Tibial nerve (tissue), 4 donors: Measurements from ENCODE around the gene NQO2. TPM values are rescaled to one million over a fixed set of nuclear protein-coding genes. Genes with fewer than 3 reads are reported as not detected.
"Not testable (repeated sequence)": the region's sequence is repeated elsewhere in the genome, so short reads cannot be mapped to it uniquely, and the experiment has no call there.

Experiments
- DNase-seq, 2 donors: peaks; one replicate each; pipeline ENCODE4 v3.0.0-alpha.2; 2019; ENCODE audit warnings: low spot score in 2 of 2
- H3K27ac ChIP-seq, 4 donors: fragments of 200-600 bp; sonication (generic) in 3 of 4; one replicate each; pipeline ENCODE4 v1.5.1; 2017 to 2019; ENCODE audit warnings: mild to moderate bottlenecking in 1 of 4
- H3K27me3 ChIP-seq, 2 donors: fragments of 200-600 bp; sonication (generic) in 1 of 2; one replicate each; pipeline versions ENCODE4 v1.5.1 to v1.6.0; 2017 to 2019
- H3K36me3 ChIP-seq, 3 donors: fragments of 200-600 bp; sonication (generic); one replicate each; pipeline ENCODE4 v1.5.1; 2018 to 2019
- H3K4me1 ChIP-seq, 4 donors: fragments of 200-600 bp; sonication (generic) in 3 of 4; one replicate each; pipeline ENCODE4 v1.5.1; 2017 to 2019
- H3K4me3 ChIP-seq, 4 donors: fragments of 200-600 bp; sonication (generic) in 3 of 4; one replicate each; pipeline ENCODE4 v1.5.1; 2017 to 2019; ENCODE audit warnings: mild to moderate bottlenecking in 1 of 4, moderate library complexity in 1 of 4
- H3K9me3 ChIP-seq, 4 donors: fragments of 200-600 bp; sonication (generic) in 3 of 4; one replicate each; pipeline ENCODE4 v1.5.1; 2017 to 2019
- EP300 ChIP-seq, 2 donors: sonication (generic); formaldehyde crosslinking; IDR thresholded peaks; one replicate each; pipeline ENCODE4 v1.6.1; 2017; ENCODE audit warnings: antibody characterized with exemption in 2 of 2, mild to moderate bottlenecking in 1 of 2
- POLR2A ChIP-seq, 2 donors: fragments of 450-650 bp; IDR thresholded peaks; one replicate each; pipeline ENCODE4 v1.6.1; 2017; ENCODE audit warnings: antibody characterized with exemption in 2 of 2, mild to moderate bottlenecking in 2 of 2, moderate library complexity in 2 of 2
- WGBS, 2 donors: methylation state at CpG; one replicate each; pipeline ENCODE4 v1.1.5; 2018; 5-methylcytosine and 5-hydroxymethylcytosine counted together
- total RNA-seq, 4 donors: library from RNA; depleted of rRNA; stranded (reverse); fragments of >200 nt; gene quantifications; one replicate each; pipeline ENCODE4 v1.1.0, GENCODE V29; 2016
- TF ChIP-seq, protein P1 (sequence below), 5 experiments: fragments of 200-600 bp in 3 of 5; fragments of 450-650 bp in 2 of 5; sonication (generic) in 3 of 5; IDR thresholded peaks; one replicate each; pipeline ENCODE4 v1.5.1; 2016 to 2019; ENCODE audit warnings: antibody characterized with exemption in 5 of 5, mild to moderate bottlenecking in 3 of 5, moderate library complexity in 2 of 5

NQO2 gene
- total RNA-seq, 4 donors from 2014 or later, result 18.8 to 33.6 (median 25.8) TPM

DNA sequence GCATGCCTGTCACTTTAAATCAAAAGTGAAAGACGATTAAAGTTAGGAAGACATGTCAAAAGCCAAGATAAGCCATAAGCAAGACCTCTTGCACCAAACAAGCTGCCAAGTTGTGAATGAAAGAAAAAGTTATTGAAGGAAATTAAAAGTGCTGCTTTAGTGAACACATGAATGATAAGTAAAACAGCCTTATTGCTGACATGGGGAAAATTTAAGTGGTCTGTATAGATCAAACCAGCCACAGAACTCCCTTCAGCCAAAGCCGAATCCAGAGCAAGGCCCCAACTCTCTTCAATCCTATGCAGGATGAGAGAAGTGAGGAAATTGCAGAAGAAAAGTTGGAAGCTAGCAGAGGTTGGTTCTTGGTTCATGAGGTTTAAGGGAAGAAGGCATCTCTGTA lies 59.3 kb downstream of the NQO2 start:
- no peak for DNase-seq

DNA sequence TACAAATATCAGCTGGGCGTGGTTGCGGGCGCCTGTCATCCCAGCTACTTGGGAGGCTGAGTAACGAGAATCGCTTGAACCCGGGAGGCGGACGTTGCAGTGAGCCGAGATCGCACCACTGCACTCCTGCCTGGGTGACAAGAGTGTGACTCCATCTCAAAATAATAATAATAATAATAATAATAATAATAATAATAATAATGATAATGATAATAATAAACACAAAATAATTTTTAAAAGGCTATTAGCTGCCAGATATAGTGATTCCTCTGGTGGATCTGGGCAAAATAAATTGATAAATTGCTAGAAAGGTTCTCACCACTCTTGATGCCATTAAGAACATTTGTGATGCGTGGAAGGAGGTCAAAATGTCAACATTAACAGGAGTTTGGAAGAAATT lies 60.4 kb downstream of the NQO2 start:
- DNase-seq, H3K27ac ChIP-seq, H3K9me3 ChIP-seq, H3K27me3 ChIP-seq, H3K4me3 ChIP-seq, H3K36me3 ChIP-seq: not testable (repeated sequence)
- WGBS, 2 donors, result 97 to 98% methylated on average over 11 of the region's 11 CpGs
- H3K4me1 ChIP-seq, result peaks cover 0 to 17% (median 3%) of the 10 kb centered on the region in 4 donors

More for the DNA sequence above, 59.3 kb downstream of the NQO2 start:
- 63 to 65% methylated on average over 2 of the region's 2 CpGs for whole genome bisulfite sequencing, 2 donors
- no peak overlapping the region for H3K27ac ChIP-seq
- no peaks in the 10 kb centered on the region for H3K27me3 ChIP-seq
- no peak for TF ChIP-seq POLR2A (IDR thresholded peaks at IDR 0.05)
- TF ChIP-seq, protein P1, sequence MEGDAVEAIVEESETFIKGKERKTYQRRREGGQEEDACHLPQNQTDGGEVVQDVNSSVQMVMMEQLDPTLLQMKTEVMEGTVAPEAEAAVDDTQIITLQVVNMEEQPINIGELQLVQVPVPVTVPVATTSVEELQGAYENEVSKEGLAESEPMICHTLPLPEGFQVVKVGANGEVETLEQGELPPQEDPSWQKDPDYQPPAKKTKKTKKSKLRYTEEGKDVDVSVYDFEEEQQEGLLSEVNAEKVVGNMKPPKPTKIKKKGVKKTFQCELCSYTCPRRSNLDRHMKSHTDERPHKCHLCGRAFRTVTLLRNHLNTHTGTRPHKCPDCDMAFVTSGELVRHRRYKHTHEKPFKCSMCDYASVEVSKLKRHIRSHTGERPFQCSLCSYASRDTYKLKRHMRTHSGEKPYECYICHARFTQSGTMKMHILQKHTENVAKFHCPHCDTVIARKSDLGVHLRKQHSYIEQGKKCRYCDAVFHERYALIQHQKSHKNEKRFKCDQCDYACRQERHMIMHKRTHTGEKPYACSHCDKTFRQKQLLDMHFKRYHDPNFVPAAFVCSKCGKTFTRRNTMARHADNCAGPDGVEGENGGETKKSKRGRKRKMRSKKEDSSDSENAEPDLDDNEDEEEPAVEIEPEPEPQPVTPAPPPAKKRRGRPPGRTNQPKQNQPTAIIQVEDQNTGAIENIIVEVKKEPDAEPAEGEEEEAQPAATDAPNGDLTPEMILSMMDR (IDR thresholded peaks at IDR 0.05), result no peak
- TF ChIP-seq EP300 (IDR thresholded peaks at IDR 0.05), result no peak
- peaks cover 0 to 20% (median under 1%) of the 10 kb centered on the region in 4 donors for H3K4me1 ChIP-seq
- H3K36me3 ChIP-seq, result no peaks in the 10 kb centered on the region
- no peak overlapping the region for H3K4me3 ChIP-seq
- no peaks in the 10 kb centered on the region for H3K9me3 ChIP-seq

DNA sequence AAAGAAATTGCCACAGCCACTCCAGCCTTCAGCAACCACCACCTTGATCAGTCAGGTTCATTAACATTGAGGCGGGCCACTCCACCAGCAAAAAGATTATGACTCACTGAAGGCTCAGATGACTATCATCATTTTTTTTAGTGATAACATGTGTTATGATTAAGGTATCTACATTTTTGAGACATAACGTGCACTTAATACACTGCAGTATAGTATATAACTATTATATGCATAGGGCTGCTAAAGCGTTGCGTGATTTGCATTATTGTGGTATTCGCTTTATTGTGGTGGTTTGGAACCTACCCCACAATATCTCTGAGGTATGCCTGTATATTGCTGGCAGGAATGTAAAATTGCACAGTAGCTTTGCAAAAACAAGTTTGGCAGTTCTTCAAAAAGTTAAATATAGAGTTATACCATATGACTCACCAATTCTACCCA lies 61.8 kb downstream of the NQO2 start:
- WGBS, 2 donors, result 91 to 94% methylated on average over 5 of the region's 5 CpGs
- Histone ChIP-seq H3K4me1 (peaks cover 0 to 22% (median 5%) of the 10 kb centered on the region in 4 donors), H3K36me3 (no peaks in the 10 kb centered on the region), H3K4me3 (no peak overlapping the region), H3K27me3 (no peaks in the 10 kb centered on the region), H3K9me3 (no peaks in the 10 kb centered on the region), H3K27ac (no peak overlapping the region)
- TF ChIP-seq POLR2A (IDR thresholded peaks at IDR 0.05) (no peak), EP300 (IDR thresholded peaks at IDR 0.05) (no peak)
- TF ChIP-seq, protein P1 (IDR thresholded peaks at IDR 0.05), result no peak
- DNase-seq, result no peak

DNA sequence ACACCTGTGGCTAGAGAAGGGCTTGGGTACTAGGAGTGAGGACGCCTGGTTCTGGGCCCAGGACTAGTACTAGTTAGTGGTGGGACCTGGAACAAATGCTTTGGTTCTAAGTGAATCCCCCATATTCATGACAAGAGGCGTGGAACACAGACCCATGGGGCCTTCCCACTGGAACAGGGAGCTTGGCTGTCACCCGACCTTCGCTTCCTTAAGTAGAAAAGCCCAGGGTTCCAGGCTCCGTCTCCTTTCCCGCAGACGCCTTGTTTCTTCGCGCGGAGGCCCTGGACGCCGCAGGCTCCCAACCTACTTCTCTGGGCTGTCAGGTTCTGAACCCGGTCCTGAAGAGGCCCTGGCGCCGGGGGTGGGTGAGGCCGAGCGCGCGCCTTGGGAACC lies 63.6 kb downstream of the NQO2 start:
- DNase-seq, H3K9me3 ChIP-seq, H3K36me3 ChIP-seq, H3K27me3 ChIP-seq: not testable (repeated sequence)
- Histone ChIP-seq H3K4me1 (peaks cover 0 to 29% (median 12%) of the 10 kb centered on the region in 4 donors), H3K27ac (peak overlapping the region; percentile 75 to 95 (median 92)), H3K4me3 (peak overlapping the region; percentile 67 to 91 (median 75))
- 0% methylated on average over 4 of the region's 19 CpGs; no CpG with 5 or more reads in 1 of the 2 donors for WGBS, 2 donors

DNA sequence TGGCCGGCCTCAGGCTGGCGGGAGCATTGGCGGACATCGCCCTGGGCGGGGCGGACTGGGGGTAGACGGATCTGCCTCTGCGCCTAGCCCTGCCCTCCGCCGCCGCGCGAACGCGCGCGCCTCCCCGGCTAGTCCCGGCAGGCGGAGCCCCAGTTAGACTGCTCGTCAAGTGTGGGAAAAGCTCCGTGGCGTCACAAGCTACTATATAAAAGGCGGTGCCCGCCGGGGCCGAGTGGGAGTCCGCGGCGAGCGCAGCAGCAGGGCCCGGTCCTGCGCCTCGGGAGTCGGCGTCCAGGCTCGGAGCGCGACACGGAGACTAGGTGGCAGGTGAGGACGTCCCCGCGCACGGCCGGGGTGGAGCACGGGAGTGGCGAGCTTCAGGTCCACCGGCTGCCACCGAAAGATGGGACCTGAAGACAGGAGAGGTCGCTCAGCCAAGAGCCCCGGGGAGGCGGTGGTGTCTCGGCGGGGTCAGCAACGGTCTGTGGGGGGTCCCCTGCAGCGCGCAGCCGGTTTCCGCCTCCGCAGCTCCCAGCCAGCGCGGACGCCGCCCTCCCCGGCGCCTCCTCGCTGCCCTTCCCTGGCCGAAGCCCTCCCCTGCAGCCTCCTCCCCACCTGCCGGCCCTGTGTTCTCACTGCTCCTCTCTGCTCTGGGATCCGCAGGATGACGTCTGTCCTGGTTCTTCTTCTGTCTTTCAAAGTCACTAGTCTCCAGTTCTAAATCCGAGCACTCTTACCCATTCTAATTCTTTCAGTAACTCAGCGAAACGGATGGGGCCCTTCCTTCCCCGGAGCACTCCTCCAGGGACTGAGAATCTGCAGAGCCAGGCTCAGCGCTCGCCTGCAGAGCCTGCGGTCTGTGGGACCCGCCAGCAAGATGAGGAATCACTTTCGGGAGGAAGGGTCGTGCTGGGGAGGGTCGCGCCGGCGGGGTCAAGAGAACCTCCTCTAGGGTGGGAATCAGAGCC lies 64.3 kb downstream of the NQO2 start:
- Histone ChIP-seq H3K36me3 (no peaks in the 10 kb centered on the region), H3K4me1 (peaks cover 0 to 29% (median 12%) of the 10 kb centered on the region in 4 donors), H3K9me3 (no peaks in the 10 kb centered on the region), H3K4me3 (peak overlapping the region; percentile 67 to 91 (median 75)), H3K27me3 (no peaks in the 10 kb centered on the region), H3K27ac (peak overlapping the region; percentile 75 to 95 (median 92))
- peak; percentile 93 to 94 for TF ChIP-seq POLR2A (IDR thresholded peaks at IDR 0.05)
- TF ChIP-seq, protein P1 (IDR thresholded peaks at IDR 0.05), result peak in 3 of 5 experiments; percentile 13 to 57 (median 49)
- peak; percentile 42 to 98 for TF ChIP-seq EP300 (IDR thresholded peaks at IDR 0.05)
- 0 to 2% methylated on average over 57 to 62 of the region's 85 CpGs for WGBS, 2 donors
- DNase-seq, result peak; percentile 89
